Neutrophil (primary cell): ENCODE results near the gene ZNF530.
A peak's percentile ranks its signal among the peaks of the same experiment; 100 is the strongest.

Source experiments
- H3K27ac ChIP-seq: fragments of 200-600 bp; sonication (generic); 2 replicates; pipeline ENCODE4 v1.5.1; 2016; ENCODE audit warnings: mild to moderate bottlenecking, moderate library complexity
- H3K27me3 ChIP-seq: fragments of 200-600 bp; sonication (generic); 2 replicates; pipeline ENCODE4 v1.6.0; 2016; ENCODE audit warnings: mild to moderate bottlenecking
- H3K36me3 ChIP-seq: fragments of 200-600 bp; sonication (generic); 2 replicates; pipeline ENCODE4 v1.5.1; 2017
- H3K4me1 ChIP-seq, 2 experiments: fragments of 200-600 bp in 1 of 2; sonication (generic) in 1 of 2; 1 replicate in 1 of 2; 2 replicates in 1 of 2; pipeline versions ENCODE4 v1.5.1 to v1.6.1; 2013 to 2016; ENCODE audit warnings: low read depth in 1 of 2, low read length in 1 of 2, mild to moderate bottlenecking in 1 of 2, moderate library complexity in 1 of 2; ENCODE audit not compliant: control insufficient read depth in 1 of 2, insufficient read depth in 1 of 2
- H3K4me3 ChIP-seq, 2 experiments: fragments of 200-600 bp in 1 of 2; sonication (generic) in 1 of 2; 1 replicate in 1 of 2; 2 replicates in 1 of 2; pipeline ENCODE4 v1.5.1; 2013 to 2016; ENCODE audit warnings: low read depth in 1 of 2, low read length in 1 of 2, mild to moderate bottlenecking in 1 of 2, moderate library complexity in 1 of 2
- H3K9me3 ChIP-seq: fragments of 200-600 bp; sonication (generic); 2 replicates; pipeline ENCODE4 v1.5.1; 2016
- CTCF ChIP-seq: fragments of 200-600 bp; sonication (generic); IDR thresholded peaks from 2 replicates; pipeline ENCODE4 v1.5.1; 2016; ENCODE audit warnings: antibody characterized with exemption

ZNF530 gene

GRCh38 chr19:57599761-57600383 is at the start of gene ZNF530:
Gene ZNF530 (plus strand): TSS chr19:57599885. CDS start chr19:57604346, 4,461 bp downstream.
- H3K36me3 ChIP-seq, result no peaks in the 10 kb centered on the region
- TF ChIP-seq CTCF, result no peak
- peak within 1 kb of the TSS; percentile 61 to 77 for H3K4me3 ChIP-seq
- no peak within 1 kb of the TSS for H3K27ac ChIP-seq
- no peaks in the 10 kb centered on the region for H3K27me3 ChIP-seq
- peaks cover 11% of the 10 kb centered on the region in 2 experiments for H3K4me1 ChIP-seq
- H3K9me3 ChIP-seq, result no peaks in the 10 kb centered on the region

- H3K9me3 ChIP-seq, result peaks cover 14% of the 10 kb centered on the region
- H3K27ac ChIP-seq, result no peak overlapping the region
- H3K4me1 ChIP-seq, result no peaks in the 10 kb centered on the region
- no peak overlapping the region for H3K4me3 ChIP-seq
- no peak for TF ChIP-seq CTCF
- H3K27me3 ChIP-seq, result no peaks in the 10 kb centered on the region
- peaks cover 20% of the 10 kb centered on the region for H3K36me3 ChIP-seq
These were observed 47.3 kb upstream of the ZNF530 start for GRCh38 chr19:57552432-57552831.

- Histone ChIP-seq H3K4me1 (peaks cover 15 to 16% of the 10 kb centered on the region in 2 experiments), H3K4me3 (no peak overlapping the region), H3K9me3 (peaks cover 20% of the 10 kb centered on the region), H3K36me3 (no peaks in the 10 kb centered on the region), H3K27ac (no peak overlapping the region), H3K27me3 (no peaks in the 10 kb centered on the region)
- no peak for TF ChIP-seq CTCF
These were observed 42.0 kb upstream of the ZNF530 start for GRCh38 chr19:57557659-57558058.

GRCh38 chr19:57558525-57558924 is 41.2 kb upstream of the ZNF530 start:
- Histone ChIP-seq H3K4me3 (peak overlapping the region in 1 of 2 experiments; percentile 64), H3K36me3 (no peaks in the 10 kb centered on the region), H3K27ac (no peak overlapping the region)

GRCh38 chr19:57559008-57559403 is 40.7 kb upstream of the ZNF530 start:
- peaks cover 17% of the 10 kb centered on the region for H3K9me3 ChIP-seq
- H3K4me3 ChIP-seq, result peak overlapping the region; percentile 64 to 72
- H3K4me1 ChIP-seq, result peaks cover 15 to 16% of the 10 kb centered on the region in 2 experiments

More at GRCh38 chr19:57558525-57558924, 41.2 kb upstream of the ZNF530 start:
- Histone ChIP-seq H3K9me3 (peaks cover 17% of the 10 kb centered on the region), H3K4me1 (peaks cover 15 to 16% of the 10 kb centered on the region in 2 experiments), H3K27me3 (no peaks in the 10 kb centered on the region)
- TF ChIP-seq CTCF, result no peak

More at GRCh38 chr19:57559008-57559403, 40.7 kb upstream of the ZNF530 start:
- no peak overlapping the region for H3K27ac ChIP-seq
- no peaks in the 10 kb centered on the region for H3K27me3 ChIP-seq
- no peaks in the 10 kb centered on the region for H3K36me3 ChIP-seq
- no peak for TF ChIP-seq CTCF
